Neural cell (in vitro differentiated cells): Measurements from ENCODE around the gene C19orf67.

Experiments
- CTCF ChIP-seq: fragments of 450-650 bp; IDR thresholded peaks from 2 replicates; pipeline ENCODE4 v1.5.1; 2014; ENCODE audit warnings: antibody characterized with exemption, mild to moderate bottlenecking, moderate library complexity; ENCODE audit not compliant: poor library complexity, severe bottlenecking
- EP300 ChIP-seq: fragments of 450-650 bp; conservative IDR thresholded peaks from 2 replicates; pipeline ENCODE4 v1.6.1; 2014; ENCODE audit warnings: antibody characterized with exemption, mild to moderate bottlenecking, moderate library complexity; ENCODE audit not compliant: poor library complexity, severe bottlenecking
- EZH2 ChIP-seq: fragments of 200-600, 300-800 bp; shearing (Covaris generic), sonication (generic); IDR thresholded peaks from 2 replicates; pipeline ENCODE4 v1.6.1; 2014; ENCODE audit warnings: antibody characterized with exemption, low read length, borderline replicate concordance, mild to moderate bottlenecking; ENCODE audit not compliant: insufficient read depth, poor library complexity, severe bottlenecking
- POLR2AphosphoS5 ChIP-seq: IDR thresholded peaks from 2 replicates; pipeline ENCODE4 v1.6.1; 2012
- SMC3 ChIP-seq: fragments of 450-650 bp; conservative IDR thresholded peaks from 2 replicates; pipeline ENCODE4 v1.6.1; 2014; ENCODE audit warnings: antibody characterized with exemption, mild to moderate bottlenecking, moderate library complexity; ENCODE audit not compliant: poor library complexity

GRCh38 chr19:14111486-14111885 is 25.9 kb upstream of the C19orf67 start:
- TF ChIP-seq POLR2AphosphoS5 (no peak), EZH2 (no peak), CTCF (no peak), SMC3 (no peak), EP300 (no peak)
